OCI-LY7 (cell line): ENCODE data around the gene AMDHD1. TPM values are rescaled to one million over a fixed set of nuclear protein-coding genes. Genes with fewer than 3 reads are reported as not detected.

ENCODE experiments used
- BruUV-seq: library from RNA; stranded (reverse); fragments of 400-500 nt; replicated peaks from 2 replicates; lab custom pipeline; 2021; lab: Mats Ljungman, UMichigan
- CTCF ChIA-PET: fragments of 300-600 bp; sonication (Branson Sonifier 250); formaldehyde crosslinking; loops from one replicate; lab custom pipeline; 2022; ENCODE audit warnings: antibody characterized with exemption; ENCODE audit not compliant: unreplicated experiment; lab: Charles Lee
- POLR2A ChIA-PET: fragments of 300-600 bp; sonication (Branson Sonifier 250); formaldehyde crosslinking; loops from one replicate; lab custom pipeline; 2022; ENCODE audit warnings: antibody characterized with exemption; lab: Charles Lee
- DNase-seq: peaks from one replicate; pipeline ENCODE4 v3.0.0-alpha.2; 2015; ENCODE audit warnings: low spot score
- H2AFZ ChIP-seq: fragments of 200-600 bp; sonication (generic), shearing (Covaris generic); 2 replicates; pipeline ENCODE4 v1.6.1; 2014; ENCODE audit warnings: mild to moderate bottlenecking, antibody characterized with exemption, low read length, moderate library complexity
- H3K27ac ChIP-seq: fragments of 200-600 bp; sonication (generic); 2 replicates; pipeline ENCODE4 v1.5.1; 2014; ENCODE audit warnings: mixed run types, low read depth, mild to moderate bottlenecking, moderate library complexity, low read length, inconsistent platforms; ENCODE audit not compliant: poor library complexity, severe bottlenecking
- H3K36me3 ChIP-seq: fragments of 200-600 bp; sonication (generic); 2 replicates; pipeline ENCODE4 v1.6.1; 2014; ENCODE audit warnings: mild to moderate bottlenecking, antibody characterized with exemption, low read length, moderate library complexity, mixed read lengths; ENCODE audit not compliant: insufficient read depth
- H3K4me1 ChIP-seq: fragments of 200-600 bp; sonication (generic); 2 replicates; pipeline ENCODE4 v1.5.1; 2014; ENCODE audit warnings: mild to moderate bottlenecking, low read length; ENCODE audit not compliant: insufficient read depth, poor library complexity, severe bottlenecking
- H3K4me2 ChIP-seq: fragments of 200-600 bp; sonication (generic); 2 replicates; pipeline ENCODE4 v1.6.1; 2014; ENCODE audit warnings: mild to moderate bottlenecking, low read length
- H3K4me3 ChIP-seq: fragments of 200-600 bp; sonication (generic); 2 replicates; pipeline ENCODE4 v1.5.1; 2014; ENCODE audit warnings: mild to moderate bottlenecking, low read depth, low read length; ENCODE audit not compliant: poor library complexity, severe bottlenecking
- H3K79me2 ChIP-seq: fragments of 200-600 bp; sonication (generic); 2 replicates; pipeline ENCODE4 v1.6.1; 2016; ENCODE audit warnings: low read depth, mild to moderate bottlenecking, low read length, moderate library complexity, mixed read lengths; ENCODE audit not compliant: insufficient read depth
- H3K9me2 ChIP-seq: fragments of 200-600 bp; sonication (generic); 2 replicates; pipeline ENCODE4 v1.6.1; 2016; ENCODE audit warnings: mild to moderate bottlenecking, low read length, mixed read lengths; ENCODE audit not compliant: insufficient read depth
- H3K9me3 ChIP-seq: fragments of 200-600 bp; sonication (generic); 2 replicates; pipeline ENCODE4 v1.6.1; 2014; ENCODE audit warnings: mild to moderate bottlenecking, mixed run types, low read length, mixed read lengths
- H4K20me1 ChIP-seq: fragments of 200-600 bp; sonication (generic); 2 replicates; pipeline ENCODE4 v1.6.1; 2014; ENCODE audit warnings: mild to moderate bottlenecking, antibody characterized with exemption, low read length, moderate library complexity, mixed read lengths; ENCODE audit not compliant: insufficient read depth
- CTCF ChIP-seq: fragments of 200-600 bp; sonication (generic); conservative IDR thresholded peaks from 2 replicates; pipeline ENCODE4 v1.5.1; 2014; ENCODE audit warnings: mild to moderate bottlenecking, antibody characterized with exemption, low read length, moderate library complexity, mixed read lengths
- EZH2phosphoT487 ChIP-seq: fragments of 200-600 bp; sonication (generic); IDR thresholded peaks from 2 replicates; pipeline ENCODE4 v1.6.1; 2018; ENCODE audit warnings: low read depth, borderline replicate concordance, mild to moderate bottlenecking, mixed run types, antibody characterized with exemption, low read length, moderate library complexity, mixed read lengths
- intact Hi-C: fragments of 100-400 bp; cut with micrococcal nuclease; formaldehyde crosslinking; loops from one replicate; pipeline ENCODE4 v1.10.0; 2022; ENCODE audit not compliant: unreplicated experiment
- total RNA-seq, 2 experiments: library from RNA; depleted of rRNA in 1 of 2; stranded (reverse); fragments of >200 nt in 1 of 2; shearing (Covaris generic) in 1 of 2; gene quantifications; 2 replicates each; pipeline ENCODE4 v1.2.3, GENCODE V29; 2014 to 2022

The AMDHD1 gene
- total RNA-seq, 2 experiments from 2014 or later, result 0.50 to 2.8 TPM

- Histone ChIP-seq H3K27ac (no peak overlapping the region), H3K36me3 (no peaks in the 10 kb centered on the region), H3K9me2 (no peaks in the 10 kb centered on the region), H3K4me2 (no peak overlapping the region), H2AFZ (peak overlapping the region; percentile 40; the same call in 1 of the 2 replicates), H4K20me1 (no peaks in the 10 kb centered on the region), H3K4me1 (peaks cover 4% of the 10 kb centered on the region), H3K79me2 (no peaks in the 10 kb centered on the region), H3K4me3 (no peak overlapping the region), H3K9me3 (no peaks in the 10 kb centered on the region)
- TF ChIP-seq EZH2phosphoT487 (no peak), CTCF (no peak)
- intact Hi-C loops, result no loop called here
- ChIA-PET CTCF (no interaction called here), POLR2A (no interaction called here)
- peak; percentile 36 for DNase-seq
- no TSS peak for BruUV-seq
These were observed 20.9 kb upstream of the AMDHD1 start for GRCh38 chr12:95922231-95922630.

GRCh38 chr12:95940514-95940913 lies 2.6 kb upstream of the AMDHD1 start:
- no peaks in the 10 kb centered on the region for H4K20me1 ChIP-seq
- intact Hi-C loops, result loop anchor here (5.0 kb wide), 2 partner anchors 82 to 462 kb away; partner anchors contain the start of gene CDK17
- H3K27ac ChIP-seq, result no peak overlapping the region
- no peak overlapping the region for H3K4me2 ChIP-seq
- H2AFZ ChIP-seq, result no peak overlapping the region
- no peaks in the 10 kb centered on the region for H3K79me2 ChIP-seq
- no peaks in the 10 kb centered on the region for H3K9me3 ChIP-seq
- 0 out of 2 replicates have a peak, but pooled peaks cover 3% of the 10 kb centered on the region for H3K9me2 ChIP-seq
- ChIA-PET POLR2A (interaction anchor here (0.6 to 4.2 kb wide), 6 partner anchors 11 to 210 kb away, joined by 3 to 25 read pairs (median 5); no protein-coding TSS in a partner anchor), CTCF (interaction anchor here (0.7 kb wide), 1 partner anchor 58 kb away, joined by 5 read pairs; no protein-coding TSS in a partner anchor)
- no TSS peak for BruUV-seq
- H3K4me3 ChIP-seq, result no peak overlapping the region
- no peak for DNase-seq
- TF ChIP-seq CTCF, result no peak
- no peak for TF ChIP-seq EZH2phosphoT487
- H3K4me1 ChIP-seq, result peaks cover 6% of the 10 kb centered on the region
- H3K36me3 ChIP-seq, result no peaks in the 10 kb centered on the region

- peak overlapping the region; percentile 78 for H3K4me2 ChIP-seq
- CTCF ChIA-PET, result interaction anchor here (1.0 kb wide), 1 partner anchor 23 kb away, joined by 3 read pairs; no protein-coding TSS in a partner anchor
- peak; percentile 40 for DNase-seq
- no peaks in the 10 kb centered on the region for H4K20me1 ChIP-seq
- no peaks in the 10 kb centered on the region for H3K36me3 ChIP-seq
- H3K79me2 ChIP-seq, result no peaks in the 10 kb centered on the region
- no peaks in the 10 kb centered on the region for H3K9me3 ChIP-seq
- POLR2A ChIA-PET, result interaction anchor here (0.6 to 4.2 kb wide), 20 partner anchors 10 to 1134 kb away, joined by 3 to 25 read pairs (median 4); partner anchors contain the start of gene METAP2
- H3K27ac ChIP-seq, result peak overlapping the region; percentile 22
- H2AFZ ChIP-seq, result peak overlapping the region; percentile 94
- TSS peak; percentile 79 for BruUV-seq
- H3K9me2 ChIP-seq, result 0 out of 2 replicates have a peak, but pooled peaks cover 3% of the 10 kb centered on the region
- intact Hi-C loops, result loop anchor here (2.0 to 5.0 kb wide), 3 partner anchors 80 to 460 kb away; partner anchors contain the start of genes CDK17 and SNRPF
- H3K4me1 ChIP-seq, result peaks cover 6% of the 10 kb centered on the region
- H3K4me3 ChIP-seq, result peak overlapping the region; percentile 81
- TF ChIP-seq CTCF (no peak), EZH2phosphoT487 (no peak)
These were observed 1.0 kb upstream of the AMDHD1 start for GRCh38 chr12:95942101-95942523.
